ENCODE results near the gene ZNF740.

GRCh38 chr12:53171725-53172329 is 8.7 kb upstream of the ZNF740 start:
- TF ChIP-seq CTCF (conservative IDR thresholded peaks at IDR 0.05) (no peak), ZFX (IDR thresholded peaks at IDR 0.05) (no peak)

All from C4-2B (cell line).